ENCODE measurements around the gene PTPRD. TPM values are rescaled to one million over a fixed set of nuclear protein-coding genes. Genes with fewer than 3 reads are reported as not detected.

The PTPRD gene
- total RNA-seq, 1 experiment from 2014 or later: 32.5 TPM

DNA sequence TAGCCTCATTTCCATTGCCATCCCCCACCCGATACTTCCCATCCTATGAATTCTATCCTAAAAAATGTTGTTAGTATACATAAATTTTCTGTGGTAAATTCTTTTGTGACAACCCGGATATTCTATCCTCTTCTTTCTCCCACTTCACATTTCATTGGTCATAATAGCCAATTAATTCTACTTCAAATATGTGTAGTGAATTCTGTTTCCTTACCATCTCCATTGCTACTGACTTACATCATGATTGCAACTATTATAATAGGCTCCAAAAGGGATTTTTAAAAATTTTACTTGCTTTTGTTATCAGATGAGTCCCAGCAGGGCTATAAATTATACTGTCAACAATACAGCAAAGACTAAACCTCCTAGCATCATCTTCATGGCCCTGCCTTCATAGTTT lies 1326.8 kb downstream of the PTPRD start:
- H3K18ac ChIP-seq (ENCODE audit: insufficient read length, low read depth, low read length): no peak overlapping the region
- H3K23ac ChIP-seq (ENCODE audit: insufficient read length, low read depth, low read length): no peak overlapping the region
- H3K4me1 ChIP-seq (ENCODE audit: insufficient read depth, low read length): no peaks in the 10 kb centered on the region
- Mint-ChIP-seq H3K36me3 (ENCODE audit: insufficient read depth in 1 of 3, low read depth in 3 of 3) (no peaks in the 10 kb centered on the region), H3K27ac (no peak overlapping the region), H3K4me1 (no peaks in the 10 kb centered on the region), H3K27me3 (ENCODE audit: low read depth) (no peaks in the 10 kb centered on the region), H3K4me3 (no peak overlapping the region), H3K9me3 (no peaks in the 10 kb centered on the region)
- no peak overlapping the region for H2AFZ ChIP-seq (ENCODE audit: low read length)
- H3K4ac ChIP-seq (ENCODE audit: low read depth, low read length): no peak overlapping the region
- no peak overlapping the region for H3K9ac ChIP-seq (ENCODE audit: extremely low read depth, insufficient read length, low read length)
- H4K20me1 ChIP-seq (ENCODE audit: control insufficient read depth, insufficient read depth, insufficient read length): no peaks in the 10 kb centered on the region
- no peak overlapping the region for H3K4me2 ChIP-seq (ENCODE audit: insufficient read depth, insufficient read length, low read length)
- no peak overlapping the region for H4K91ac ChIP-seq (ENCODE audit: insufficient read length, low read depth, low read length)
- H2BK20ac ChIP-seq (ENCODE audit: low read depth, low read length, poor library complexity, severe bottlenecking): no peak overlapping the region
- no peak overlapping the region for H4K8ac ChIP-seq (replicated peaks; ENCODE audit: insufficient read length, low read depth, low read length)
- no peak overlapping the region for H2BK5ac ChIP-seq (ENCODE audit: insufficient read length, low read length)
- no peak overlapping the region for H4K5ac ChIP-seq (ENCODE audit: insufficient read length, low read depth, low read length)
- no CpG with 5 or more reads among the region's 2 CpGs for WGBS (ENCODE audit: extremely low coverage, insufficient read length, low lambda C conversion rate)
- H3K23me2 ChIP-seq (ENCODE audit: insufficient read length, low read depth, low read length, poor library complexity, severe bottlenecking): no peaks in the 10 kb centered on the region
- H3K27ac ChIP-seq (ENCODE audit: insufficient read length, low read depth, low read length): no peak overlapping the region
- no peaks in the 10 kb centered on the region for H3K9me3 ChIP-seq (ENCODE audit: control insufficient read depth, low read depth, low read length)
- TF ChIP-seq, protein P1, sequence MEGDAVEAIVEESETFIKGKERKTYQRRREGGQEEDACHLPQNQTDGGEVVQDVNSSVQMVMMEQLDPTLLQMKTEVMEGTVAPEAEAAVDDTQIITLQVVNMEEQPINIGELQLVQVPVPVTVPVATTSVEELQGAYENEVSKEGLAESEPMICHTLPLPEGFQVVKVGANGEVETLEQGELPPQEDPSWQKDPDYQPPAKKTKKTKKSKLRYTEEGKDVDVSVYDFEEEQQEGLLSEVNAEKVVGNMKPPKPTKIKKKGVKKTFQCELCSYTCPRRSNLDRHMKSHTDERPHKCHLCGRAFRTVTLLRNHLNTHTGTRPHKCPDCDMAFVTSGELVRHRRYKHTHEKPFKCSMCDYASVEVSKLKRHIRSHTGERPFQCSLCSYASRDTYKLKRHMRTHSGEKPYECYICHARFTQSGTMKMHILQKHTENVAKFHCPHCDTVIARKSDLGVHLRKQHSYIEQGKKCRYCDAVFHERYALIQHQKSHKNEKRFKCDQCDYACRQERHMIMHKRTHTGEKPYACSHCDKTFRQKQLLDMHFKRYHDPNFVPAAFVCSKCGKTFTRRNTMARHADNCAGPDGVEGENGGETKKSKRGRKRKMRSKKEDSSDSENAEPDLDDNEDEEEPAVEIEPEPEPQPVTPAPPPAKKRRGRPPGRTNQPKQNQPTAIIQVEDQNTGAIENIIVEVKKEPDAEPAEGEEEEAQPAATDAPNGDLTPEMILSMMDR (conservative IDR thresholded peaks at IDR 0.05): no peak
- no peak overlapping the region for H3T11ph ChIP-seq (ENCODE audit: low read length)
- no peak overlapping the region for H3K56ac ChIP-seq (ENCODE audit: insufficient read length, low read depth, low read length)
- H3K79me1 ChIP-seq (ENCODE audit: insufficient read depth, low read depth, low read length, poor library complexity, severe bottlenecking): no peaks in the 10 kb centered on the region
- no peak overlapping the region for H2BK15ac ChIP-seq (ENCODE audit: low read depth, low read length)
- no peak overlapping the region for H2AK5ac ChIP-seq (ENCODE audit: insufficient read length, low read length)
- H3K79me2 ChIP-seq (ENCODE audit: insufficient read depth, low read length): no peaks in the 10 kb centered on the region
- no peak overlapping the region for H2BK12ac ChIP-seq (ENCODE audit: insufficient read length, low read depth, low read length)
- H3K14ac ChIP-seq (ENCODE audit: insufficient read depth, low read length): no peak overlapping the region
- H2BK120ac ChIP-seq (ENCODE audit: low read depth, low read length, poor library complexity, severe bottlenecking): no peak overlapping the region
- no peak for DNase-seq
- H3K27me3 ChIP-seq (ENCODE audit: insufficient read depth, low read length): no peaks in the 10 kb centered on the region

All from H9 (cell line).